Activated CD4-positive, alpha-beta T cell treated with anti-CD3 and anti-CD28 coated beads, Interleukin-2, amount 10 ng/mL, durations not matched to agents 24 days and 14 days (primary cell): ENCODE results near the gene SCG3. TPM values are rescaled to one million over a fixed set of nuclear protein-coding genes. Genes with fewer than 3 reads are reported as not detected.

Source experiments
- DNase-seq: peaks from one replicate; pipeline ENCODE4 v3.0.0; 2022
- H3K27ac Mint-ChIP-seq: one replicate; pipeline ENCODE4 v1.8.0; 2022; ENCODE audit warnings: mild to moderate bottlenecking, mixed read lengths
- H3K27me3 Mint-ChIP-seq: one replicate; pipeline ENCODE4 v1.8.0; 2022; ENCODE audit warnings: mixed read lengths
- H3K36me3 Mint-ChIP-seq: one replicate; pipeline ENCODE4 v1.8.0; 2022; ENCODE audit warnings: low read depth, mild to moderate bottlenecking, mixed read lengths
- H3K4me1 Mint-ChIP-seq: one replicate; pipeline ENCODE4 v1.8.0; 2021; ENCODE audit warnings: mixed read lengths
- H3K4me3 Mint-ChIP-seq: one replicate; pipeline ENCODE4 v1.8.0; 2022; ENCODE audit warnings: mild to moderate bottlenecking, moderate library complexity, mixed read lengths
- H3K9me3 Mint-ChIP-seq: one replicate; pipeline ENCODE4 v1.8.0; 2021; ENCODE audit warnings: mixed read lengths
- intact Hi-C: fragments of 100-400 bp; cut with micrococcal nuclease; formaldehyde crosslinking; loops from one replicate; pipeline ENCODE4 v1.15.1; 2023
- total RNA-seq: library from RNA; stranded (reverse); gene quantifications from 2 replicates; pipeline ENCODE4 v1.2.3, GENCODE V29; 2022

Gene SCG3
- total RNA-seq, 1 donor from 2014 or later: not detected

DNA sequence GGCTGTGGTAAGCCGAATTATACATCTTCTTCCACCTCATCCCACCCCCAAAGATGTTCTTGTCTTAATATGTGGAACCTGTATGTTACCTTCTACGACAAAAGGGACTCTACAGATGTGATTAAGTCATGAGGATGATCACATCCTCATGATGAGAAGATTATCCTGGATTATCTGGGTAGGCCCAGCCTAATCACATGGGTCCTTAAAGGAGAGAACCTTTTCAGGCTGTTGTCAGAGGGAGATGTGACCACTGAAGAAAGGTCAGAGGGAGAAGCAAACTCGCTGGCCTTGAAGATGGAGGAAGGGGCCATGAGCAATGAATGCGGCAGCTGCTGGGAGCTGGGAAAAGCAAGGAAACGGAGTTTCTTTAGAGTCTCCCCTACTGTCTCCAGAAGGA, 12.9 kb upstream of the SCG3 start:
- DNase-seq: no peak
- Mint-ChIP-seq H3K9me3 (peaks cover 4% of the 10 kb centered on the region), H3K4me3 (no peak overlapping the region), H3K4me1 (no peaks in the 10 kb centered on the region), H3K27ac (no peak overlapping the region), H3K36me3 (no peaks in the 10 kb centered on the region), H3K27me3 (peaks cover 22% of the 10 kb centered on the region)
- intact Hi-C loops: no loop called here

DNA sequence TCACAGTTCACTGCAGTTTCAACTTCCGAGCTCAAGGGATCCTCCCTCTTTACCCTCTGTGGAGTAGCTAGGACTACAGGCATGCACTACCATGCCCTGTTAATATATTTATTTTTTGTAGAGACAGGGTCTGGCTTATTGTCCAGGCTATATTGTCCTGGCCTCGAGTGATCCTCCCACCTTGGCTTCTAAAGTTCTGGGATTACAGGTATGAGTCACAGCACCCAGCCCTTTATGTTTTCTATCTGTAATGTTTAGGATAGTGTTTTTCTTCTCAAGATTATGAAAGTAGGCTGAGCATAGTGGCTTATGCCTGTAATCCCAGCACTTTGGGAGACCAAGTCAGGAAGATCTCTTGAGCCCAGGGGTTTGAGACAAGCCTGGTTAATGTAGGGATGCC, 11.9 kb upstream of the SCG3 start:
- Mint-ChIP-seq H3K36me3 (no peaks in the 10 kb centered on the region), H3K4me3 (no peak overlapping the region), H3K9me3 (peaks cover 4% of the 10 kb centered on the region), H3K27me3 (peaks cover 21% of the 10 kb centered on the region), H3K4me1 (no peaks in the 10 kb centered on the region), H3K27ac (no peak overlapping the region)
- no peak for DNase-seq
- intact Hi-C loops: no loop called here

DNA sequence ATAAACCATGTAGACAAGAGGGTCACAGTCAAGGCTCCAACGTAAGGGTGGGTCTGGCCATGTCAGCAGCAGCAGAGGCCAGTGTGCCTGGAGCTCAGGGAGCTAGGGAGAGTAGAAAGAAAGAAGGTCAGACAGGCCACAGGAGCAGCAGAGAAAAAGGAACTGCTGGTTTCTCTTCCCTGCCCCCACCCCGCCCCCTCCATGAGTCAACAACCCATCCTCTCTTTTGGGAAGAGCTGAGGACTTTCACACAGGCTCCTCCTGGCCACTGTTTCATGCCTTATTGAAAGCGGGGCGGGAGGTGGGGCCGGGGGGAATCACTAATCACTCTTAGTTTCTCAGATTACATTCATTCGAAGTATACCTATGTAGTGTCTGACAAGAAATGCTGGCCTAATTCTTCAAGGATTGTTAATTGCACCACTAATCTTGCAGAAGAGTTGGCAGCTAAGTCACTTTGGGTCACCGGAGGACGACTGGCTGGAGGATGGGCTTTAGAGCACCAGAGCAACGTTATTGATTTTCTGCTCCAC, 9.1 kb upstream of the SCG3 start:
- intact Hi-C loops: no loop called here
- peaks cover 20% of the 10 kb centered on the region for H3K27me3 Mint-ChIP-seq
- no peaks in the 10 kb centered on the region for H3K4me1 Mint-ChIP-seq
- no peak overlapping the region for H3K4me3 Mint-ChIP-seq
- H3K27ac Mint-ChIP-seq: no peak overlapping the region
- H3K36me3 Mint-ChIP-seq: no peaks in the 10 kb centered on the region
- H3K9me3 Mint-ChIP-seq: peaks cover 7% of the 10 kb centered on the region
- DNase-seq: no peak

DNA sequence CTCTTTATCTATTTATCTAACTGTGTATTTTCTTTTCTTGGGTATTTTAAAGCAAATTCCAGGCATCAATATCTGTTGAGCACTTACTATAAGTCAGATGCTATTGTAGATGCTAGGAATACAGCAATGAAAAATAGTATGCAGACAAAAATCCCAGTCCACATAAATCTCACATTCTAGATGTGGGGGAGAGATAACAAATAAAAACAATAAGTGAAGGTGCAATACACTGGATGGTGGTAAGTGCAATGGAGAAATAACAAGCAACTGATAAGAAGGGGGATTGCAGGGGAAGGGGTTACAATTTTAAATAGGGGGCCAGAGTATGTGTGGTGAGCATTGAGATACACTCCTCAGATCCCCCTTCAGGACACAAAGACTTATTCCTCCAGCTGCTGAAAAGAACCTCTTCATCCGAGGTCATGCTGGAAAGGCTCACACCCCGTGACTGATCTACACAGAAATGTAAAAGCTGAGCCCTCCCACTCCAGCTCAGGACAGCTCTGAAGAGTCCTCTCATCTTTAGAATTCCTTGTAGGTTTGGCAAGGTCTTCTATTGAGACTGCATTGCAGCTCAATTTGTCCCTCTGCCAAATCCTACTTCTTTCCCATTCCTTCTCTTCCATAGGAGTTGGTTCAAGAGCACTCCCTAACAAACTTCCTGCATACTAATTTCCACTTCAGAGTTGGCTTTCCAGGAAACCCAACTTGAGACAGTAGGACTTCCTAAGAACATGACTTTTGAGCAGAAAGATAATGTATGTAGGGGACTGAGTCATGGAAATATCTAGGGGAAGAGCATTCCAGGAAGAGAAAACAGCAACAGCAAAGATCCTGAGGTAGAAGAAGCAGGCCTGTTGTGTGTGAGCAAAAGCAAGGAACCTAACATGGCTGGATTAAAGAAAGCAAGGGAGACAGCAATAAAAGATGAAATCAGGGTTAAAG, 8.1 kb upstream of the SCG3 start:
- Mint-ChIP-seq H3K27ac (no peak overlapping the region), H3K4me3 (no peak overlapping the region), H3K36me3 (no peaks in the 10 kb centered on the region), H3K4me1 (no peaks in the 10 kb centered on the region), H3K9me3 (peaks cover 7% of the 10 kb centered on the region), H3K27me3 (peaks cover 20% of the 10 kb centered on the region)
- no peak for DNase-seq
- intact Hi-C loops: no loop called here

- H3K27ac Mint-ChIP-seq: no peak overlapping the region
- no peak for DNase-seq
- H3K36me3 Mint-ChIP-seq: no peaks in the 10 kb centered on the region
- peaks cover 15% of the 10 kb centered on the region for H3K27me3 Mint-ChIP-seq
- H3K4me3 Mint-ChIP-seq: no peak overlapping the region
- intact Hi-C loops: no loop called here
- peaks cover 7% of the 10 kb centered on the region for H3K9me3 Mint-ChIP-seq
- no peaks in the 10 kb centered on the region for H3K4me1 Mint-ChIP-seq
These were observed 6.1 kb upstream of the SCG3 start for GRCh38 chr15:51675234-51675633.

DNA sequence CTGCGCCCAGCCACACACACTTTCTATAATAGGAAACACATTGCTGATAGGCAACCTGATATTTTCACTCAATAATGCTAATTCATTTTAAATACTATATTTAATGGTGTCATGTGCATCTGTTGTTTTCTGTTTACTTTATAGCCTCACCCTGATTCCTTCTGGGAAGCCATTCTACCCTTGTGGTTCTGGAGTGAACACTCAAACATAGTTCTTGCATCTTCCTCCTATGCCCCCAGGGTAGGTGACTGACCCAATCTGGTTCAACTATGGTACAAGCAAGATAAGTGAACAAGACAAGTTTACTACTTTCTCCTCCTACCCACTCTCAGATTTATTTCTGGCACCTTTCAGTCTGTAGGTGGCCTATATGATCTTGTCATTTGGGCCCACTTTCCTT, 4.3 kb upstream of the SCG3 start:
- Mint-ChIP-seq H3K4me1 (peaks cover 7% of the 10 kb centered on the region), H3K27me3 (peaks cover 26% of the 10 kb centered on the region), H3K27ac (no peak overlapping the region), H3K36me3 (no peaks in the 10 kb centered on the region), H3K4me3 (no peak overlapping the region), H3K9me3 (peaks cover 9% of the 10 kb centered on the region)
- intact Hi-C loops: no loop called here
- DNase-seq: no peak

DNA sequence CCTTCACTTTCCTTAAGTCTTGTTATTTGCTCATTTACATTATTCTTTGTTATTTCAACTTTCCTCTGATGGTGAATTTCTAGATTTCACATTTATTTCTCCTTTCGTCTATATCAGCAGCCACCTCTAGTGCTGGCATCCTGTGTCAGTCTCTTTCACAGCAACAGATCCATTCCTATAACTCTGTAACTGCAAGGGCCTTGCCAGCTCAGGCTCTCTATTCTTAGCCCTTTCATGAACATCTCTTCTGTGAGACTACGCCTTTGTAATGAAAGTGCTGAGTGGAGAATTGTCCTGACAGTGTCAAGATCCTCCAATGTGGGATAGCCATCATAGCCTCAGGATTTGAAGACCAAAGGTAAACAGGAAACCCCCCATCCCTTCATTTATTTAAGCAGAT, 3.9 kb upstream of the SCG3 start:
- H3K27me3 Mint-ChIP-seq: peaks cover 26% of the 10 kb centered on the region
- H3K9me3 Mint-ChIP-seq: peaks cover 9% of the 10 kb centered on the region
- no peak overlapping the region for H3K4me3 Mint-ChIP-seq
- no peak overlapping the region for H3K27ac Mint-ChIP-seq
- no peaks in the 10 kb centered on the region for H3K36me3 Mint-ChIP-seq
- intact Hi-C loops: no loop called here
- DNase-seq: no peak
- peaks cover 7% of the 10 kb centered on the region for H3K4me1 Mint-ChIP-seq

DNA sequence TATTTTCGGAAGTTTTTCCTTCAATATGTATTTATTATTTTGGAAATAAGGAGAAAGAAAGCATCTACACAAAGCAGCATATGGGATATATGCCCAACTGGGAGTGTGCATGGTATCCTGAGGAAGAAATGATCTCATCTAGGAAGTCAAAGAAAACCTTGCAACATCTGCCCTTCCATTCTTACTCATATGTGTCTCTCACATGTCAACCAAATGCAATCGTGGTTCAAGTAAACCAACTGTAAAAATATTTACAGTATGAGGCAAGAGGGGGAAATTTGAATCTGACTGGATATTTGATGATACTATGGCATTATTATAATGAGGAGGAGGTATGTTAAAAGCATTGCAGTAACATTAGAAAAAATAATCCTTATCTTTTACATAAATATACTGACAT, 3.2 kb upstream of the SCG3 start:
- DNase-seq: no peak
- intact Hi-C loops: no loop called here
- Mint-ChIP-seq H3K9me3 (peaks cover 9% of the 10 kb centered on the region), H3K27ac (no peak overlapping the region), H3K4me1 (peaks cover 7% of the 10 kb centered on the region), H3K4me3 (no peak overlapping the region), H3K36me3 (no peaks in the 10 kb centered on the region), H3K27me3 (peaks cover 29% of the 10 kb centered on the region)

DNA sequence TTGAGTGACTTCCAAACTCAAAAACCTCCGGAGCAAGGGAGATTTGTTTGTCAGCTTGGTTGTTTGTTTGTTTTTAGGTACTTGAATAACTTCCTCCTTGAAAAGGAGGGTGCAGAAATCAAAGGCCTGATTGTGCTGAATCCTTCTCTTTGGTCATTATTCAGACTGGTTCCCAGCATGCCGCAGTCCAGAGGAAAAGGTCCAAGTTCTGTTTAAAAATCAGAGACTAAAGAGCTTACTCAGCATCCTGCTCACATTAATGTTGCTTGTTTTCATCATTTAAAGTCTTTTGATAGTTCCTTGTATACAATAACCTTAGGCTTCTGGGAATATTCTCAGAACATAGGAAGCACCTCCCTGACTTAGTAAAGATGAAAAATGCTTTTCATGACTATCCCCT, 982 bp upstream of the SCG3 start:
- no peak for DNase-seq
- Mint-ChIP-seq H3K9me3 (peaks cover 8% of the 10 kb centered on the region), H3K36me3 (no peaks in the 10 kb centered on the region), H3K4me3 (no peak overlapping the region), H3K4me1 (peaks cover 7% of the 10 kb centered on the region), H3K27ac (no peak overlapping the region), H3K27me3 (peaks cover 38% of the 10 kb centered on the region)
- intact Hi-C loops: no loop called here

DNA sequence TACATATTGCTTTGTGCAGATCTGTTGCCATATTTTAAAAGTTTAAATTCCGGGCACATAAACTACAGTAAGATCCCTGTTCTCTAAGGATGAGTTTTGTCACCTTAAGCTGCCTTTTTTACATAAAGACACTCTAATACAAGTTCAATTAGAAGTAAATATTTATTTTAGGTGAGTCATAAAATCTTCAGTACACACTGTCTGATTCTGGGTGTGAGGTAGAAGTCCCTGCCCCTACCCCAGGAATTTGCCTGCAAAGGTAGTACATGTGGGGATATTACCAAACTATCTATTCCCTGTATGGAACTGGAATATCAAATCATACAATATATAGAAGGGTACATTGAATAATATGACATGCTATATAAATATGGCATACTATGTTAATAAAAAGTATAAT, 6.3 kb downstream of the SCG3 start:
- intact Hi-C loops: no loop called here
- DNase-seq: no peak
- Mint-ChIP-seq H3K36me3 (peaks cover 2% of the 10 kb centered on the region), H3K27me3 (peaks cover 57% of the 10 kb centered on the region), H3K27ac (no peak overlapping the region), H3K4me3 (no peak overlapping the region), H3K9me3 (peaks cover 3% of the 10 kb centered on the region), H3K4me1 (peaks cover 15% of the 10 kb centered on the region)

DNA sequence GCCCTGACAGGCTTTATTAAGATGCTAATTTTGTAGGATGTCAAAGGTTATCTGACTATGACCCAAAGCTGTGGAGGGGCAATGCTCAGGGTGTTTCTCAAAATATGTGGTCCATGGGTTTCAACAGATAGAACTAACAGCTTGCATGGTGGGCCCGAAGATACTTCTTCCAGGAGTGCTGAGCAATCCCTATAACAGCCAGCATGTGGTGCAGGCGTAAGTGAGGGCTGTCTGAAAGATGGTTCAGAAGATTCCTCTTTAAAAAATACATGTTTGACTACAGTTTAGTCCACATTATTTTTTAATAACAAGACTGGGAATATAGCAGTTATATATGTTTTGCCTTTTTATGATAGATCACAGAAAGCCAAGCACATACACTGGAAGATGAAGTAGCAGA, 7.6 kb downstream of the SCG3 start:
- peaks cover 2% of the 10 kb centered on the region for H3K36me3 Mint-ChIP-seq
- peaks cover 7% of the 10 kb centered on the region for H3K9me3 Mint-ChIP-seq
- no peak overlapping the region for H3K27ac Mint-ChIP-seq
- H3K4me1 Mint-ChIP-seq: peaks cover 19% of the 10 kb centered on the region
- no peak overlapping the region for H3K4me3 Mint-ChIP-seq
- H3K27me3 Mint-ChIP-seq: peaks cover 55% of the 10 kb centered on the region
- DNase-seq: no peak
- intact Hi-C loops: no loop called here

DNA sequence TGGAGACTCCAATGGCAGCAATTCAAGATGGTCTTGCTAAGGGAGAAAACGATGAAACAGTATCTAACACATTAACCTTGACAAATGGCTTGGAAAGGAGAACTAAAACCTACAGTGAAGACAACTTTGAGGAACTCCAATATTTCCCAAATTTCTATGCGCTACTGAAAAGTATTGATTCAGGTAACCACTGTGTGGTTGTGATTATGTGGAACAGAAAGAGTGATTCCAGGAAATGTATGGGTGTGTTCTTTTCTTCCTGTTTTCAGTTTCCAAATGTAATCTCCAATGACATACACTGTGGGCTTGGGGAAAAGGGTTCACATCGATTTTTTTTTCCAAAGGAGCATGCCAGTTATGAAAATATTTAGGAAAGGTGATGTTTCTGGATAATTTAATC, 10.9 kb downstream of the SCG3 start:
- no peak overlapping the region for H3K4me3 Mint-ChIP-seq
- H3K4me1 Mint-ChIP-seq: peaks cover 20% of the 10 kb centered on the region
- H3K27ac Mint-ChIP-seq: no peak overlapping the region
- no peak for DNase-seq
- peaks cover 2% of the 10 kb centered on the region for H3K36me3 Mint-ChIP-seq
- intact Hi-C loops: no loop called here
- H3K27me3 Mint-ChIP-seq: peaks cover 39% of the 10 kb centered on the region
- peaks cover 7% of the 10 kb centered on the region for H3K9me3 Mint-ChIP-seq

GRCh38 chr15:51696566-51696965, 15.3 kb downstream of the SCG3 start:
- intact Hi-C loops: no loop called here
- H3K4me3 Mint-ChIP-seq: no peak overlapping the region
- no peak overlapping the region for H3K27ac Mint-ChIP-seq
- peaks cover 29% of the 10 kb centered on the region for H3K27me3 Mint-ChIP-seq
- no peaks in the 10 kb centered on the region for H3K36me3 Mint-ChIP-seq
- DNase-seq: no peak
- peaks cover 8% of the 10 kb centered on the region for H3K9me3 Mint-ChIP-seq
- peaks cover 14% of the 10 kb centered on the region for H3K4me1 Mint-ChIP-seq

DNA sequence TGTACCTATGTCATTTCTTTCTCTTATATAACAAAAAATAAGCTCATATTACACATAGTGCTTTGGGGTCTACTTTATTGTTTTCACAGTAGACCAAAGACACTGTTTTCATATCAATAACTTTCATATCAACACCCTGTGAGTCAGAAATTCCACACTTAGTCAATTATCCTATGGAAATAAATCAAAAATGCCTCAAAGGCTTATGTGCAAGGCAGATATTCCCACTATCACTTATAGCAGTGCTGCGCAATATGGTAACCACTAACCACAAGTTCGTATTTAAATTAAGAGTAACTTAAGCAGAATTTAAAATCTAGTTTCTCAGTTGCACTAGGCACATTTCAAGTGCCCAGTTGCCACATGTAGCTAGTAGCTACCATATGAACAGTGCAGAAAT, 15.9 kb downstream of the SCG3 start:
- Mint-ChIP-seq H3K4me1 (peaks cover 8% of the 10 kb centered on the region), H3K27ac (no peak overlapping the region), H3K9me3 (peaks cover 8% of the 10 kb centered on the region), H3K27me3 (peaks cover 28% of the 10 kb centered on the region), H3K36me3 (no peaks in the 10 kb centered on the region), H3K4me3 (no peak overlapping the region)
- intact Hi-C loops: no loop called here
- DNase-seq: no peak
